NCI-H2081 treated with DMSO at 0.1 percent for 48 hours (cell line): ENCODE measurements around the gene IL1A.

ENCODE experiments used
- DNase-seq: peaks from one replicate; lab custom pipeline; 2025; lab: John Stamatoyannopoulos, UW

The IL1A gene

GRCh38 chr2:112818094-112818902, 34.0 kb upstream of the IL1A start:
- DNase-seq = no peak

- no peak for DNase-seq
These were observed 32.9 kb upstream of the IL1A start for GRCh38 chr2:112817082-112817689.

GRCh38 chr2:112814278-112814677, 30.0 kb upstream of the IL1A start:
- DNase-seq = no peak

GRCh38 chr2:112813280-112813966, 29.1 kb upstream of the IL1A start:
- DNase-seq = no peak

GRCh38 chr2:112812318-112813267, 28.3 kb upstream of the IL1A start:
- no peak for DNase-seq

GRCh38 chr2:112811841-112812306, 27.6 kb upstream of the IL1A start:
- DNase-seq = no peak

- no peak for DNase-seq
These were observed 27.1 kb upstream of the IL1A start for GRCh38 chr2:112811276-112811831.

- no peak for DNase-seq
These were observed 24.8 kb upstream of the IL1A start for GRCh38 chr2:112809112-112809511.

- no peak for DNase-seq
These were observed 23.0 kb upstream of the IL1A start for GRCh38 chr2:112807233-112807807.

GRCh38 chr2:112805542-112805941, 21.2 kb upstream of the IL1A start:
- DNase-seq = no peak

GRCh38 chr2:112803691-112804521, 19.6 kb upstream of the IL1A start:
- no peak for DNase-seq

- DNase-seq = no peak
These were observed 16.7 kb upstream of the IL1A start for GRCh38 chr2:112800881-112801583.

- no peak for DNase-seq
These were observed 15.0 kb upstream of the IL1A start for GRCh38 chr2:112798979-112799975.

GRCh38 chr2:112796486-112796885, 12.2 kb upstream of the IL1A start:
- no peak for DNase-seq

GRCh38 chr2:112795774-112796173, 11.5 kb upstream of the IL1A start:
- no peak for DNase-seq

GRCh38 chr2:112794841-112795240, 10.5 kb upstream of the IL1A start:
- no peak for DNase-seq

- no peak for DNase-seq
These were observed 9.9 kb upstream of the IL1A start for GRCh38 chr2:112794131-112794733.

GRCh38 chr2:112793449-112793978, 9.2 kb upstream of the IL1A start:
- no peak for DNase-seq
